HepG2 (cell line): Measurements from ENCODE around the gene TNPO3.

Experiments
- CTCF ChIP-seq: sonication (generic); formaldehyde crosslinking; IDR thresholded peaks from 2 replicates; pipeline ENCODE4 v1.5.0; 2020; ENCODE audit warnings: mild to moderate bottlenecking, missing genetic modification reagents, moderate library complexity
- FOXA1 ChIP-seq, 2 experiments: fragments of 450-650 bp in 1 of 2; sonication (generic) in 1 of 2; formaldehyde crosslinking in 1 of 2; IDR thresholded peaks; 2 replicates each; pipeline versions ENCODE4 v1.4.0 to v1.6.1; 2016 to 2020; ENCODE audit warnings: missing genetic modification reagents in 1 of 2
- HCFC1 ChIP-seq: fragments of 150-350 bp; IDR thresholded peaks from 2 replicates; pipeline ENCODE4 v1.6.1; 2014; ENCODE audit warnings: low read depth, low read length
- POLR2A ChIP-seq, 2 experiments: IDR thresholded peaks; 2 replicates each; pipeline ENCODE4 v1.6.1; 2011; ENCODE audit warnings: low read depth in 2 of 2, low read length in 2 of 2, mild to moderate bottlenecking in 1 of 2, moderate library complexity in 1 of 2; ENCODE audit not compliant: insufficient read depth in 1 of 2
- ZFP37 ChIP-seq: sonication (generic); formaldehyde crosslinking; IDR thresholded peaks from 2 replicates; pipeline ENCODE4 v1.4.0; 2020; ENCODE audit warnings: missing genetic modification reagents, borderline replicate concordance
- ZSCAN21 ChIP-seq: sonication (generic); formaldehyde crosslinking; IDR thresholded peaks from 2 replicates; pipeline ENCODE4 v1.8.0; 2022; ENCODE audit warnings: mild to moderate bottlenecking, missing genetic modification reagents, moderate library complexity, borderline replicate concordance

GRCh38 chr7:129066290-129067131 is 11.6 kb upstream of the TNPO3 start:
- TF ChIP-seq ZSCAN21 (no peak), ZFP37 (no peak), CTCF (CRISPR knock-in tag) (no peak), HCFC1 (no peak), FOXA1 (IDR thresholded peaks at IDR 0.05) (no peak), FOXA1 (CRISPR knock-in tag; IDR thresholded peaks at IDR 0.05) (no peak), POLR2A (IDR thresholded peaks at IDR 0.05; ENCODE audit: insufficient read depth in 1 of 2, low read depth in 2 of 2, low read length in 2 of 2) (no peak)
